Mesendoderm (in vitro differentiated cells): ENCODE results near the gene CNTN5.

ENCODE experiments used
- DNase-seq: peaks from one replicate; pipeline ENCODE4 v3.0.0; 2013
- H2AK5ac ChIP-seq: 2 replicates; pipeline ENCODE4 v1.6.1; 2013; ENCODE audit warnings: low read length, inconsistent platforms
- H2BK120ac ChIP-seq: 2 replicates; pipeline ENCODE4 v1.6.1; 2013; ENCODE audit warnings: low read depth, mild to moderate bottlenecking, low read length, moderate library complexity, mixed read lengths
- H2BK15ac ChIP-seq: replicated peaks from 2 replicates; pipeline ENCODE4 v1.6.1; 2013; ENCODE audit warnings: low read depth, mild to moderate bottlenecking, moderate library complexity
- H2BK5ac ChIP-seq: 2 replicates; pipeline ENCODE4 v1.6.1; 2013; ENCODE audit warnings: low read length, inconsistent platforms
- H3K18ac ChIP-seq: 2 replicates; pipeline ENCODE4 v1.6.1; 2013; ENCODE audit warnings: mild to moderate bottlenecking, low read length, mixed read lengths
- H3K23ac ChIP-seq: one replicate; pipeline ENCODE4 v1.6.1; 2013; ENCODE audit warnings: low read length
- H3K27ac ChIP-seq: 2 replicates; pipeline ENCODE4 v1.5.1; 2013; ENCODE audit warnings: low read depth, mild to moderate bottlenecking, inconsistent platforms, low read length, moderate library complexity
- H3K27me3 ChIP-seq: 2 replicates; pipeline ENCODE4 v1.6.1; 2013; ENCODE audit warnings: low read length, control low read depth, mild to moderate bottlenecking, inconsistent platforms; ENCODE audit not compliant: insufficient read depth, poor library complexity
- H3K36me3 ChIP-seq: 2 replicates; pipeline ENCODE4 v1.6.1; 2013; ENCODE audit warnings: low read length, inconsistent platforms; ENCODE audit not compliant: control insufficient read depth, insufficient read depth
- H3K4ac ChIP-seq: one replicate; pipeline ENCODE4 v1.6.1; 2013; ENCODE audit warnings: low read depth, mild to moderate bottlenecking, low read length, moderate library complexity
- H3K4me1 ChIP-seq: 2 replicates; pipeline ENCODE4 v1.6.1; 2013; ENCODE audit warnings: low read depth, low read length, inconsistent platforms; ENCODE audit not compliant: control insufficient read depth
- H3K4me2 ChIP-seq: 2 replicates; pipeline ENCODE4 v1.6.1; 2013; ENCODE audit warnings: low read length
- H3K4me3 ChIP-seq: 2 replicates; pipeline ENCODE4 v1.5.1; 2013; ENCODE audit warnings: mild to moderate bottlenecking, low read length
- H3K56ac ChIP-seq: one replicate; pipeline ENCODE4 v1.6.1; 2013; ENCODE audit warnings: low read length
- H3K79me1 ChIP-seq: 2 replicates; pipeline ENCODE4 v1.6.1; 2013; ENCODE audit warnings: low read length, inconsistent platforms
- H3K79me2 ChIP-seq: 2 replicates; pipeline ENCODE4 v1.6.1; 2013; ENCODE audit warnings: mild to moderate bottlenecking, low read length; ENCODE audit not compliant: control insufficient read depth, insufficient read depth
- H3K9ac ChIP-seq: 2 replicates; pipeline ENCODE4 v1.6.1; 2013; ENCODE audit warnings: low read length, inconsistent platforms
- H4K5ac ChIP-seq: one replicate; pipeline ENCODE4 v1.6.1; 2013; ENCODE audit warnings: low read length
- H4K8ac ChIP-seq: one replicate; pipeline ENCODE4 v1.6.1; 2013; ENCODE audit warnings: low read depth, mild to moderate bottlenecking, control low read depth, low read length, moderate library complexity
- WGBS: extraction: QIAGEN DNeasy Blood & Tissue Kit; methylation state at CpG from one replicate; pipeline ENCODE4 v1.1.7; 2013; ENCODE audit warnings: low lambda C conversion rate, missing lambda C conversion rate; ENCODE audit not compliant: insufficient coverage; ENCODE audit errors: extremely low coverage; 5-methylcytosine and 5-hydroxymethylcytosine counted together

Gene CNTN5

DNA sequence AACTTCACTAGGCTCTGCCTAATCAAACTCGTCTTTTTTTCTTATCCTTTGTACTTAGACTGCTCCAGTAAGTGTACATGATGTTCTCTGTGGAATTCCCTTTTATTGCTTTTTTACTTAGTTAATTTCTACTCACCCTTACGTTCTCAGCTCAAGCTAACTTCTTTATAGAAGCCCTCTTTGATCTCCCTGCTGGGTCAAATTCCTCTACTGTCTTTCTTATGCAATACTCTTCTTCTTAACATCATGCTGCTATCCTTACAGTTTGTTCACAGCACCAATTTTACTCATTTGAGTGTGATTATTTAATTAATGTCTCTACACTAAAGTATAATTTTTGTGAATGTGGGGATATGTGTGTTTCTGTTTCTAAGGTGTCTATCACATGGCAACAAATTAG is 498.3 kb downstream of the CNTN5 start:
- no peaks in the 10 kb centered on the region for H3K79me2 ChIP-seq
- no peak overlapping the region for H4K8ac ChIP-seq
- H3K79me1 ChIP-seq, result no peaks in the 10 kb centered on the region
- no peak overlapping the region for H2BK120ac ChIP-seq
- H3K27me3 ChIP-seq, result no peaks in the 10 kb centered on the region
- H2AK5ac ChIP-seq, result no peak overlapping the region
- H3K4ac ChIP-seq, result no peak overlapping the region
- H3K9ac ChIP-seq, result no peak overlapping the region
- H2BK15ac ChIP-seq, result no peak overlapping the region
- H3K18ac ChIP-seq, result no peak overlapping the region
- WGBS, result no CpG with 5 or more reads among the region's 2 CpGs
- no peak overlapping the region for H4K5ac ChIP-seq
- no peak overlapping the region for H3K4me3 ChIP-seq
- no peak overlapping the region for H3K56ac ChIP-seq
- DNase-seq, result peak; percentile 13
- no peaks in the 10 kb centered on the region for H3K4me1 ChIP-seq
- H3K23ac ChIP-seq, result no peak overlapping the region
- H3K27ac ChIP-seq, result no peak overlapping the region
- H3K36me3 ChIP-seq, result no peaks in the 10 kb centered on the region
- no peak overlapping the region for H3K4me2 ChIP-seq
- no peak overlapping the region for H2BK5ac ChIP-seq

DNA sequence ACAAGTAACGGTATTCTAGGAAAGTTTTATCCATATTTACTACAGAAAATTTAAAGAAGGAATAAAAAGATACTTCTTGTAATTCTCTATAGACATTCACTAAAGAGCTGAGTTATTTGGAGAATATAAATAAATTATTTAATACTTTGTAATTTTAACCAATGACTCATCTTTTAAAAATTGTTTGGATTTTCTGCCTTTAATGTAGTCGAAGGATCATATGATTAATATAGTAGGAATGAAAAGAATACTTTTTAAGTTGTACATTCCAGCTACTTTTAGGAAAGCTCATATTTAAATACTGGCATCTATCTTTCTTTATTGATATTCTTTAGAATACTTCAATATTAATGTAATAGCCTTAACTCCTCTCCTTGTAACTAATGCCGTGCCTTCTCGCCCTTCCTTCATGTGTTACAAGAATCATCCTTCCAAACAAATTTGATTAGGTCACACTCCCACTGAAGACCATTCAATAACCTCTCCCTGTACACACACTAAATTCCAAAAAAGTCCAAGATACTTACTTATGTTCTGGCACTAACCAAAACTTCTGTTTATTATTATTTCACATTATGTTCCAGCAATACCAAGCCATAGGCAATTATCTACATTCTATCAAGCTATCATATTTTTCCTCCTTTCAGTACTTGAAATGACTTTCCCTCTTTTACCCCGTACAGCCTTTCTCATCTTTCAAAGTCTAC is 501.9 kb downstream of the CNTN5 start:
- no CpG with 5 or more reads among the region's 5 CpGs for WGBS
- Histone ChIP-seq H3K4me3 (no peak overlapping the region), H2BK15ac (no peak overlapping the region), H3K18ac (no peak overlapping the region), H2BK5ac (no peak overlapping the region), H4K8ac (no peak overlapping the region), H3K4ac (no peak overlapping the region), H3K4me2 (no peak overlapping the region), H3K56ac (no peak overlapping the region), H2AK5ac (no peak overlapping the region), H3K27me3 (no peaks in the 10 kb centered on the region), H4K5ac (no peak overlapping the region), H3K36me3 (no peaks in the 10 kb centered on the region), H3K27ac (no peak overlapping the region), H3K4me1 (no peaks in the 10 kb centered on the region), H2BK120ac (no peak overlapping the region), H3K79me1 (no peaks in the 10 kb centered on the region), H3K23ac (no peak overlapping the region), H3K79me2 (no peaks in the 10 kb centered on the region), H3K9ac (no peak overlapping the region)
- DNase-seq, result no peak

DNA sequence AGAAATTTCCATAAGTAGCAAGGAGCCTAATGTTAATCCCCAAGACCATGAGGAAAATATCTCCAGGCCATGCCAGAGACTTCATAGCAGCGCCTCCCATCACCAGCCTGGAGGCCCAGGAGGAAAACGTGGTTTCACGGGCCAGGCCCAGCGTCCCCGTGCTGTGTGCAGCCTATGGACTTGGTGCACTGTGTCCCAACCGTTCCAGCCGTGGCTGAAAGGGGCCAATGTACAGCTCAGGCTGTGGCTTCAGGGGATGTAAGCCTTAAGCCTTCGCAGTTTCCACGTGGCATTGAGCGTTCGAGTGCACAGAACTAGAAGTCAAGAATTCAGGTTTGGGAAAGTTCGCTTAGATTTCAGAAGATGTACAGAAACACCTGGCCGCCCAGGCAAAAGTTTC is 510.7 kb downstream of the CNTN5 start:
- Histone ChIP-seq H2AK5ac (no peak overlapping the region), H2BK120ac (no peak overlapping the region), H3K4me2 (no peak overlapping the region), H3K79me2 (no peaks in the 10 kb centered on the region), H3K56ac (no peak overlapping the region), H3K23ac (no peak overlapping the region), H3K27me3 (no peaks in the 10 kb centered on the region), H3K27ac (no peak overlapping the region), H3K79me1 (no peaks in the 10 kb centered on the region), H3K36me3 (no peaks in the 10 kb centered on the region), H3K4me3 (no peak overlapping the region), H4K5ac (no peak overlapping the region), H3K4me1 (no peaks in the 10 kb centered on the region), H4K8ac (no peak overlapping the region), H3K4ac (no peak overlapping the region), H3K9ac (no peak overlapping the region), H2BK5ac (no peak overlapping the region), H3K18ac (no peak overlapping the region), H2BK15ac (no peak overlapping the region)
- no CpG with 5 or more reads among the region's 13 CpGs for WGBS
- no peak for DNase-seq

DNA sequence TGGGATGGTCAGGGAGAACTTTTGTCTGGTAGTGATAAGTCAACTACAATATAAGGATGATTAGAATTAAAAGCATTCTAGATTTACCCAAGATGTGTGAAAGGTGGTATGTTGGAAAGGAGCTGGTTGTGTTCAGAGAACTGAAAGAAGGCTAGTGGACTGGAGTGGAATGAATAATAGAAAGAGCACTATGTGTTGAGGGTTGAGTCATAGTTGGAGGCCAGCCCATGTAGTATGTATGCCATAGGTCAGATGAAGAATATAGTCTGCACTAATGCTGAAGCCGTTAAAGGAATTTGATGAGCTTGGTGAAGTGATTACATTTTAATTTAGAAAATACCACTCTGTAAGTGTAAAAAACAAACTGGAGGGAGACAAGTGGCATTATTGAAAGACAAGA is 514.1 kb downstream of the CNTN5 start:
- Histone ChIP-seq H3K4me2 (no peak overlapping the region), H3K18ac (no peak overlapping the region), H2BK15ac (no peak overlapping the region), H2AK5ac (no peak overlapping the region), H3K4ac (no peak overlapping the region), H3K56ac (no peak overlapping the region), H2BK120ac (no peak overlapping the region), H3K36me3 (no peaks in the 10 kb centered on the region), H4K8ac (no peak overlapping the region), H3K79me1 (no peaks in the 10 kb centered on the region), H4K5ac (no peak overlapping the region), H3K23ac (no peak overlapping the region), H3K79me2 (no peaks in the 10 kb centered on the region), H3K27me3 (no peaks in the 10 kb centered on the region), H3K9ac (no peak overlapping the region), H3K27ac (no peak overlapping the region), H3K4me3 (no peak overlapping the region), H2BK5ac (no peak overlapping the region), H3K4me1 (no peaks in the 10 kb centered on the region)
- no CpG with 5 or more reads among the region's 1 CpG for WGBS
- DNase-seq, result no peak

DNA sequence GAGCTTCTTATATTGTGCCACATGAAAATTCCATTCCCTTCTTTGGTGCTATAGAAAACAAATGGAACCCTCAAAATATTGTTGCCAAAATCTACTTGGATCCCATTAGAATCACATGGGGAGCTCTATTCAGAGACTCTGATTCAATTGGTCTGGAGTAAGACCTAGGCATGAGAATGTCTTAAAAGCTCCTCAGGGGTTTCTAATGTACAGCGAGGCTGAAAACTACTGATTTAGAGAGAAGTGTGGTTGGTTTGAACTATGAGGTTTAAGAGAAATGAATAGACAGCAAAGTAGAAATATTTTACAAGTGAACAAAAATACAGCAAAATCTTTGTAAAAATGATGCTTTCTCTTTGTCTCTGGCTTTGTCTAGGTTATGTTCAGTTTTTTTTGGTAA is 514.7 kb downstream of the CNTN5 start:
- no peak overlapping the region for H3K9ac ChIP-seq
- no peaks in the 10 kb centered on the region for H3K4me1 ChIP-seq
- no peak overlapping the region for H2BK15ac ChIP-seq
- H3K36me3 ChIP-seq, result no peaks in the 10 kb centered on the region
- no peak overlapping the region for H3K4me2 ChIP-seq
- H2BK5ac ChIP-seq, result no peak overlapping the region
- WGBS, result no CpG with 5 or more reads among the region's 1 CpG
- H4K8ac ChIP-seq, result no peak overlapping the region
- no peak overlapping the region for H2AK5ac ChIP-seq
- no peaks in the 10 kb centered on the region for H3K79me2 ChIP-seq
- H3K18ac ChIP-seq, result no peak overlapping the region
- H3K4ac ChIP-seq, result no peak overlapping the region
- H3K23ac ChIP-seq, result no peak overlapping the region
- H4K5ac ChIP-seq, result no peak overlapping the region
- no peaks in the 10 kb centered on the region for H3K79me1 ChIP-seq
- no peak overlapping the region for H3K56ac ChIP-seq
- H2BK120ac ChIP-seq, result no peak overlapping the region
- H3K27ac ChIP-seq, result no peak overlapping the region
- no peak overlapping the region for H3K4me3 ChIP-seq
- DNase-seq, result no peak
- H3K27me3 ChIP-seq, result no peaks in the 10 kb centered on the region

DNA sequence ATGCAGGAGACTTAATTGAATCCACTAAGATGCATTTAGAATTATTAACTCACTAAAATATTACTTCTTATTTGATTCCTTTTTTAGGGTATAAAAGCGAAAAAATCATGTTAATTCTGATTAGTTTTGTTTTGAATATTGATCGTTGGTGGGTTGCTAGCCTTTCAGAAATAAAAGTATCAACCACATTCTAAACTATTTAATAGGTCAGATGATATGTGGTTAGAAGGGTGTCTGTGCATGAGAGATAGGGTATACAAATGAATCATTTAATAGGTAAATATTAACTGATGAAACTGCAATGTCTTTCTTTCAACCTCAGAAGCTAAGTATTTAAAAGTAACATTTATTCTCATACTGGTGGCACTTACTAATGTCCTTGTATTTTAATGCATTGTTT is 515.1 kb downstream of the CNTN5 start:
- H3K23ac ChIP-seq, result no peak overlapping the region
- H3K79me1 ChIP-seq, result no peaks in the 10 kb centered on the region
- no peak overlapping the region for H3K9ac ChIP-seq
- H3K79me2 ChIP-seq, result no peaks in the 10 kb centered on the region
- no peak overlapping the region for H2BK120ac ChIP-seq
- no peak overlapping the region for H2BK5ac ChIP-seq
- no peak overlapping the region for H3K56ac ChIP-seq
- no peak for DNase-seq
- no peak overlapping the region for H2BK15ac ChIP-seq
- no peak overlapping the region for H2AK5ac ChIP-seq
- no peak overlapping the region for H3K18ac ChIP-seq
- no peak overlapping the region for H4K5ac ChIP-seq
- H3K4me3 ChIP-seq, result no peak overlapping the region
- no peak overlapping the region for H4K8ac ChIP-seq
- no peaks in the 10 kb centered on the region for H3K36me3 ChIP-seq
- no peak overlapping the region for H3K4me2 ChIP-seq
- no peaks in the 10 kb centered on the region for H3K4me1 ChIP-seq
- H3K4ac ChIP-seq, result no peak overlapping the region
- 67% methylated on average over 1 of the region's 2 CpGs for WGBS
- no peaks in the 10 kb centered on the region for H3K27me3 ChIP-seq
- H3K27ac ChIP-seq, result no peak overlapping the region
